SH-SY5Y (cell line): ENCODE results near the gene THRB.

Source experiments
- GATA2 ChIP-seq: IDR thresholded peaks from 2 replicates; pipeline ENCODE4 v1.6.1; 2011; ENCODE audit warnings: mild to moderate bottlenecking, low read depth, low read length
- GATA3 ChIP-seq: IDR thresholded peaks from 2 replicates; pipeline ENCODE4 v1.6.1; 2011; ENCODE audit warnings: low read depth, mild to moderate bottlenecking, low read length, moderate library complexity

GRCh38 chr3:24339266-24339825, 155.3 kb downstream of the THRB start:
- TF ChIP-seq GATA2 (no peak), GATA3 (no peak)
